Measurements from ENCODE around the gene FKTN.

FKTN gene

DNA sequence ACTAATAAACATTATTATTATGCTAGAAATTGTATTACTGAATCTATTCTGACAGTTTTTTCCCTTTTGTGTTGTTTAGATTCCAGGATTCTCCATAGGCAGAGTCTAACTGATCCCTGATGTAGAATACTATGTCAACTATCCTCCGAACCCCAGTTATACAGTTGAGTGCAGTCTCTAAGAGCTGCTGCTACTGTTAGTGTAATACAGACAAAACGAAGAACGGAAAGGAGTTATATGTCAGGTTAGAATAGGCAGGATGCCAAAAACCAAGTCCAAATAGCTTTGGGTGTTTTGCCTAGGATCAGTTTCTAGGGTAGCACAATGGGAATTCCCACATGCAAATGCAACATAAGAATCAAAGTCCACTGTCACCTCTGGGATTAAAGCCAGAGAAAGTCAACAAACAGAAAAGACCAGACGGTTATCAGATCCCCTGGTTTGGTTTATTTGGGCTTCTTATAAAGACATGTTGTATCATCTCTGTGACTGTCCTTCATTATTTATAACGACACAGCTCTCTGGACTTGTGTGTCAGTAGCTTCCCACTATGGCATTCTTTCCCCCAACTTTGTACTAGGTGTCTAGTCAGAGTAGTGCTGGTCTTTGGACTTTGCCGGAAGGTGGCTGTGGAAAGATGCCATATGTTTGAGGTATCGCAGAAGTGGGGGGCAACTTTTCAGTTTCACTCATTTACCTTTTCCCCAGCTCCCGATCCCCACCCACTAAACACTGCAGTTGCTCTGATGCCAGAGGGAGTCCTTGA is 121.5 kb downstream of the FKTN start:
- DNase-seq, result no peak

DNA sequence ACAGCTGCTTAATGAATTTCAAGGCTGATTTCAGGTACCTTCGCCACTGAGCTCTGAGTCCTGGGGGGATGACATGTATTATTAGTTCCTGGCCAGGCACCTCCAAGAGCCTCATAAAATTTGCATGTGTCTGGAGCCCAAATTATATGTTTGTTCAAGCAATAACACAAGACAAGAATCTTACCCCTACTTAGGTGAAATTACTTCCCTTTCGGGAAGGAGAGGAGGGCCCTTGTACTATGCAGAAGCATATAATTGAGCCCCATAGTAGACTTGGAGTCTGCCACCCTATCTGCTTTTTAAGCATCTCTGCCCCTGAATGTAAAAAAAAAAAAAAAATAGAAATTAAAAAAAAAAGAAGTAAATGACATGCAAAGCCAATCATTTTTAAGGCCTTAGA is 123.4 kb downstream of the FKTN start:
- DNase-seq, result no peak

GRCh38 chr9:105681724-105682123 is 123.8 kb downstream of the FKTN start:
- no peak for DNase-seq

DNA sequence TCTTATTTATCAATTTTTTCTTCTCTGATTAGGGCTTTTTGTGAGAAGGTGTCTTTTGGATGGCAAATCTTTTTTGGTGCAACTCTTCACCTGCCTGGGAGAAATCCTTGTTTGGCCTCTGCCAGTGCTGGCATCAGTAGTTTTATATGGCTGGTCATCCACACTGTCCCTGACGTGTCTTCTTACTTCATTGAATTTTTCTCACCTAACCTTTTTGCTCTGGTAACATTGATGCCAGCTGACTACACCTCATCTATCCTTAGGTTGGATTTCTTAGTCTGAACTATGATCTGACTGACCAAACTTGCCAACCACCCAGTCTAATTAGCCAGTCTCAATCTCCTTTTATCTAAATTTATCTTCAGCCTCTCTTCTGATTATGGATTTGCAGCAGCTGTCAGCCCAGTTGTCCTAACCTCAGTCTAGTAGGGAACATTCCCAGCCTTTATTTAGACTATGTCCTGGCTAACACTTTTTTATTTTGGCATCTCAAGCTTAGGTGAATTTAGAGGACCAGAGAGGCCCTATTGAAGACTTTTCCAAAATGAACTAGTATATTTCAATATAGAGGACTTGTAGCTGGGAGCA is 125.9 kb downstream of the FKTN start:
- no peak for DNase-seq

DNA sequence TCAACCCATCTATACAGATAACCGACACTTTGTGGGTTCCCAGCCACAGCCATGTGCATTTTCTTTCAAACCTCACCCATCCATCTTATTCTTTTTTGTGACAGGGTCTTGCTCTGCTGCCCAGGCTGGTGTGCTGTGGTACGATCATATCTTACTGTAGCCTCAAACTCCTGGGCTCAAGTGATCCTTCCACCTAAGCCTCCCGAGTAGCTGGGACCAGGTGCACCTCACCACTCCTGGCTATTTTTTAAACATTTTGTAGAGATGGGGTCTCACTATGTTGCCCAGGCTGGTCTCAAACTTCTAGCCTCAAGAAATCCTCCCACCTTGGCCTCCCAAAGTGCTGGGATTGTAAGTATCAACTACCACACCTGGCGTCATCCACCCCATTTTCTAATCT is 129.0 kb downstream of the FKTN start:
- no peak for DNase-seq
